Liver (tissue), 9 donors: ENCODE measurements around the gene TNFSF13. TPM values are rescaled to one million over a fixed set of nuclear protein-coding genes. Genes with fewer than 3 reads are reported as not detected.

Experiments used
- DNase-seq: peaks from one replicate; pipeline ENCODE4 v3.0.0-alpha.2; 2017; ENCODE audit warnings: low spot score
- H3K27ac ChIP-seq, 2 donors: one replicate each; pipeline ENCODE4 v1.7.0; 2013; ENCODE audit warnings: inconsistent platforms in 2 of 2, low read length in 2 of 2, control low read depth in 1 of 2, low read depth in 1 of 2, mild to moderate bottlenecking in 1 of 2
- H3K27me3 ChIP-seq, 4 donors: one replicate each; pipeline versions ENCODE4 v1.6.1 to v1.7.0; 2013; ENCODE audit warnings: low read length in 3 of 4, inconsistent platforms in 1 of 4, mild to moderate bottlenecking in 1 of 4, moderate library complexity in 1 of 4; ENCODE audit not compliant: control insufficient read depth in 4 of 4, insufficient read depth in 4 of 4
- H3K36me3 ChIP-seq, 4 donors: one replicate each; pipeline versions ENCODE4 v1.6.1 to v1.7.0; 2013; ENCODE audit warnings: low read length in 3 of 4, mild to moderate bottlenecking in 3 of 4, low read depth in 1 of 4, moderate library complexity in 1 of 4; ENCODE audit not compliant: control insufficient read depth in 4 of 4, insufficient read depth in 3 of 4
- H3K4me1 ChIP-seq, 4 donors: one replicate each; pipeline versions ENCODE4 v1.6.1 to v1.7.0; 2013; ENCODE audit warnings: low read length in 3 of 4, mild to moderate bottlenecking in 3 of 4, moderate library complexity in 1 of 4; ENCODE audit not compliant: control insufficient read depth in 4 of 4, insufficient read depth in 4 of 4
- H3K4me3 ChIP-seq, 3 donors: one replicate each; pipeline versions ENCODE4 v1.6.1 to v1.7.0; 2013; ENCODE audit warnings: low read length in 3 of 3, control low read depth in 1 of 3, low read depth in 1 of 3, mild to moderate bottlenecking in 1 of 3
- H3K9ac ChIP-seq, 2 donors: one replicate each; pipeline ENCODE4 v1.7.0; 2013; ENCODE audit warnings: low read length in 2 of 2, mild to moderate bottlenecking in 2 of 2, moderate library complexity in 2 of 2, control low read depth in 1 of 2, low read depth in 1 of 2
- H3K9me3 ChIP-seq, 4 donors: one replicate each; pipeline versions ENCODE4 v1.6.1 to v1.7.0; 2013; ENCODE audit warnings: low read length in 3 of 4; ENCODE audit not compliant: control insufficient read depth in 4 of 4
- CTCF ChIP-seq: fragments of 150-350 bp; IDR thresholded peaks from 2 replicates; pipeline ENCODE4 v1.5.1; 2017; ENCODE audit warnings: improper control_type of control experiment, low read depth, low read length; ENCODE audit not compliant: missing input control
- EGR1 ChIP-seq, 2 donors: IDR thresholded peaks; 2 replicates each; pipeline ENCODE4 v1.6.1; 2016 to 2018; ENCODE audit warnings: antibody characterized with exemption in 2 of 2, low read depth in 2 of 2
- FOXA1 ChIP-seq: IDR thresholded peaks from 2 replicates; pipeline ENCODE4 v1.6.1; 2016; ENCODE audit warnings: antibody characterized with exemption
- FOXA2 ChIP-seq: IDR thresholded peaks from 2 replicates; pipeline ENCODE4 v1.6.1; 2016; ENCODE audit warnings: antibody characterized with exemption
- GABPA ChIP-seq, 2 donors: IDR thresholded peaks in 1 of 2; conservative IDR thresholded peaks in 1 of 2; 2 replicates each; pipeline ENCODE4 v1.6.1; 2016; ENCODE audit warnings: antibody characterized with exemption in 2 of 2, mild to moderate bottlenecking in 1 of 2, moderate library complexity in 1 of 2
- HNF4A ChIP-seq, 2 donors: conservative IDR thresholded peaks; 2 replicates each; pipeline ENCODE4 v1.6.1; 2016; ENCODE audit warnings: antibody characterized with exemption in 2 of 2, mild to moderate bottlenecking in 2 of 2
- HNF4G ChIP-seq: IDR thresholded peaks from 2 replicates; pipeline ENCODE4 v1.6.1; 2016; ENCODE audit warnings: antibody characterized with exemption
- JUND ChIP-seq, 2 donors: IDR thresholded peaks; 2 replicates each; pipeline ENCODE4 v1.6.1; 2016; ENCODE audit warnings: antibody characterized with exemption in 2 of 2
- NR2F2 ChIP-seq: IDR thresholded peaks from 2 replicates; pipeline ENCODE4 v1.6.1; 2016; ENCODE audit warnings: antibody characterized with exemption
- RAD21 ChIP-seq, 2 donors: IDR thresholded peaks; 2 replicates each; pipeline ENCODE4 v1.6.1; 2016; ENCODE audit warnings: antibody characterized with exemption in 2 of 2, mild to moderate bottlenecking in 2 of 2
- REST ChIP-seq: IDR thresholded peaks from 2 replicates; pipeline ENCODE4 v1.6.1; 2016; ENCODE audit warnings: antibody characterized with exemption, mild to moderate bottlenecking
- RXRA ChIP-seq, 2 donors: IDR thresholded peaks; 2 replicates each; pipeline ENCODE4 v1.6.1; 2017 to 2018; ENCODE audit warnings: antibody characterized with exemption in 2 of 2, mild to moderate bottlenecking in 1 of 2
- SP1 ChIP-seq: IDR thresholded peaks from 2 replicates; pipeline ENCODE4 v1.6.1; 2018; ENCODE audit warnings: antibody characterized with exemption, mild to moderate bottlenecking
- TAF1 ChIP-seq: conservative IDR thresholded peaks from 2 replicates; pipeline ENCODE4 v1.6.1; 2016; ENCODE audit warnings: antibody characterized with exemption, mild to moderate bottlenecking
- YY1 ChIP-seq: IDR thresholded peaks from 2 replicates; pipeline ENCODE4 v1.6.1; 2016; ENCODE audit warnings: antibody characterized with exemption, mild to moderate bottlenecking
- WGBS: extraction: QIAGEN DNeasy Blood & Tissue Kit; methylation state at CpG from one replicate; pipeline ENCODE4 v1.1.7; 2013; 5-methylcytosine and 5-hydroxymethylcytosine counted together
- polyA plus RNA-seq, 2 donors: library from polyadenylated mRNA; stranded (reverse) in 1 of 2; unstranded in 1 of 2; fragments of 200-250 nt in 1 of 2; fragments of >200 nt in 1 of 2; fragmentation: Nextera tagmentation in 1 of 2; extraction: Ambion mirVana in 1 of 2; gene quantifications; one replicate each; pipeline versions ENCODE4 v1.2.1 to v1.2.3, GENCODE V29; 2013 to 2015
- total RNA-seq, 2 donors: library from RNA; depleted of rRNA; stranded (reverse); fragments of >200 nt; gene quantifications; one replicate each; pipeline ENCODE4 v1.2.3, GENCODE V29; 2014
- TF ChIP-seq, protein P1 (sequence below): IDR thresholded peaks from 2 replicates; pipeline ENCODE4 v1.6.1; 2016; ENCODE audit warnings: antibody characterized with exemption
- TF ChIP-seq, protein P2 (sequence below): IDR thresholded peaks from 2 replicates; pipeline ENCODE4 v1.6.1; 2016; ENCODE audit warnings: antibody characterized with exemption
- donor health status: healthy.
- donor health status: healthy.
- donor health status: healthy.
- donor health status: healthy.
- donor health status: healthy.

Gene TNFSF13
- total and polyA plus RNA-seq, 4 donors: 1.4 to 9.3 (median 4.5) TPM

DNA sequence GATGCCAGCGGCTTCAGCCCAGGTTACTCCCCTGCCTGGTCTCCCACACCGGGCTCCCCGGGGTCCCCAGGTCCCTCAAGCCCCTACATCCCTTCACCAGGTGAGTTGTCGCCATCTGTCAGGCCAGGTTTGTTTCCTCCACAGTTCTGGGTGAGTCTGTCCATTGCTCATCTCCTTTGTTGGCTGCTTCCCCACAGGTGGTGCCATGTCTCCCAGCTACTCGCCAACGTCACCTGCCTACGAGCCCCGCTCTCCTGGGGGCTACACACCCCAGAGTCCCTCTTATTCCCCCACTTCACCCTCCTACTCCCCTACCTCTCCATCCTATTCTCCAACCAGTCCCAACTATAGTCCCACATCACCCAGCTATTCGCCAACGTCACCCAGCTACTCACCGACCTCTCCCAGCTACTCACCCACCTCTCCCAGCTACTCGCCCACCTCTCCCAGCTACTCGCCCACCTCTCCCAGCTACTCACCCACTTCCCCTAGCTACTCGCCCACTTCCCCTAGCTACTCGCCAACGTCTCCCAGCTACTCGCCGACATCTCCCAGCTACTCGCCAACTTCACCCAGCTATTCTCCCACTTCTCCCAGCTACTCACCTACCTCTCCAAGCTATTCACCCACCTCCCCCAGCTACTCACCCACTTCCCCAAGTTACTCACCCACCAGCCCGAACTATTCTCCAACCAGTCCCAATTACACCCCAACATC, 45.6 kb upstream of the TNFSF13 start:
- H3K9me3 ChIP-seq: no peaks in the 10 kb centered on the region
- TF ChIP-seq GABPA (IDR thresholded peaks at IDR 0.05 in 1 of 2, conservative IDR thresholded peaks at IDR 0.05 in 1 of 2) (no peak), REST (no peak), YY1 (no peak), FOXA1 (no peak), HNF4A (conservative IDR thresholded peaks at IDR 0.05) (no peak), CTCF (no peak), SP1 (no peak), RXRA (IDR thresholded peaks at IDR 0.05) (no peak), NR2F2 (no peak), EGR1 (IDR thresholded peaks at IDR 0.05; ENCODE audit: low read depth in 2 of 2) (no peak), HNF4G (no peak), FOXA2 (no peak), JUND (IDR thresholded peaks at IDR 0.05) (no peak)
- TF ChIP-seq, protein P1, sequence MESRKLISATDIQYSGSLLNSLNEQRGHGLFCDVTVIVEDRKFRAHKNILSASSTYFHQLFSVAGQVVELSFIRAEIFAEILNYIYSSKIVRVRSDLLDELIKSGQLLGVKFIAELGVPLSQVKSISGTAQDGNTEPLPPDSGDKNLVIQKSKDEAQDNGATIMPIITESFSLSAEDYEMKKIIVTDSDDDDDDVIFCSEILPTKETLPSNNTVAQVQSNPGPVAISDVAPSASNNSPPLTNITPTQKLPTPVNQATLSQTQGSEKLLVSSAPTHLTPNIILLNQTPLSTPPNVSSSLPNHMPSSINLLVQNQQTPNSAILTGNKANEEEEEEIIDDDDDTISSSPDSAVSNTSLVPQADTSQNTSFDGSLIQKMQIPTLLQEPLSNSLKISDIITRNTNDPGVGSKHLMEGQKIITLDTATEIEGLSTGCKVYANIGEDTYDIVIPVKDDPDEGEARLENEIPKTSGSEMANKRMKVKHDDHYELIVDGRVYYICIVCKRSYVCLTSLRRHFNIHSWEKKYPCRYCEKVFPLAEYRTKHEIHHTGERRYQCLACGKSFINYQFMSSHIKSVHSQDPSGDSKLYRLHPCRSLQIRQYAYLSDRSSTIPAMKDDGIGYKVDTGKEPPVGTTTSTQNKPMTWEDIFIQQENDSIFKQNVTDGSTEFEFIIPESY: no peak
- no peak for DNase-seq
- no peaks in the 10 kb centered on the region for H3K27me3 ChIP-seq
- no peak overlapping the region for H3K4me3 ChIP-seq
- WGBS: 90% methylated on average over 20 of the region's 20 CpGs
- no peak overlapping the region for H3K9ac ChIP-seq
- H3K36me3 ChIP-seq: peaks cover 10 to 59% (median 47%) of the 10 kb centered on the region in 4 donors
- no peak overlapping the region for H3K27ac ChIP-seq
- peaks cover 0 to 5% (median 1%) of the 10 kb centered on the region in 4 donors for H3K4me1 ChIP-seq

GRCh38 chr17:7513850-7514419, 44.6 kb upstream of the TNFSF13 start:
- no peak for DNase-seq
- Histone ChIP-seq H3K4me1 (peaks cover 0 to 5% (median 1%) of the 10 kb centered on the region in 4 donors), H3K9me3 (no peaks in the 10 kb centered on the region), H3K27ac (no peak overlapping the region), H3K36me3 (peaks cover 8 to 50% (median 38%) of the 10 kb centered on the region in 4 donors), H3K27me3 (no peaks in the 10 kb centered on the region), H3K9ac (no peak overlapping the region), H3K4me3 (no peak overlapping the region)
- TF ChIP-seq, protein P2, sequence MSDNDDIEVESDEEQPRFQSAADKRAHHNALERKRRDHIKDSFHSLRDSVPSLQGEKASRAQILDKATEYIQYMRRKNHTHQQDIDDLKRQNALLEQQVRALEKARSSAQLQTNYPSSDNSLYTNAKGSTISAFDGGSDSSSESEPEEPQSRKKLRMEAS: no peak
- no peak for TF ChIP-seq NR2F2
- no peak for TF ChIP-seq GABPA (IDR thresholded peaks at IDR 0.05 in 1 of 2, conservative IDR thresholded peaks at IDR 0.05 in 1 of 2)
- no peak for TF ChIP-seq CTCF
- TF ChIP-seq EGR1 (IDR thresholded peaks at IDR 0.05; ENCODE audit: low read depth in 2 of 2): no peak
- no peak for TF ChIP-seq TAF1
- no peak for TF ChIP-seq JUND (IDR thresholded peaks at IDR 0.05)
- no peak for TF ChIP-seq YY1
- no peak for TF ChIP-seq HNF4A (conservative IDR thresholded peaks at IDR 0.05)
- no peak for TF ChIP-seq FOXA1
- no peak for TF ChIP-seq RAD21 (IDR thresholded peaks at IDR 0.05)
- 84% methylated on average over 17 of the region's 17 CpGs for WGBS
